GM21381 (cell line): ENCODE results near the gene CARMIL1.

ENCODE experiments used
- ATAC-seq: cut with Tn5 transposase; IDR thresholded peaks from one replicate; pipeline ENCODE4 v1.9.1; 2021; ENCODE audit warnings: mild to moderate bottlenecking, moderate library complexity; ENCODE audit not compliant: unreplicated experiment

The CARMIL1 gene

DNA sequence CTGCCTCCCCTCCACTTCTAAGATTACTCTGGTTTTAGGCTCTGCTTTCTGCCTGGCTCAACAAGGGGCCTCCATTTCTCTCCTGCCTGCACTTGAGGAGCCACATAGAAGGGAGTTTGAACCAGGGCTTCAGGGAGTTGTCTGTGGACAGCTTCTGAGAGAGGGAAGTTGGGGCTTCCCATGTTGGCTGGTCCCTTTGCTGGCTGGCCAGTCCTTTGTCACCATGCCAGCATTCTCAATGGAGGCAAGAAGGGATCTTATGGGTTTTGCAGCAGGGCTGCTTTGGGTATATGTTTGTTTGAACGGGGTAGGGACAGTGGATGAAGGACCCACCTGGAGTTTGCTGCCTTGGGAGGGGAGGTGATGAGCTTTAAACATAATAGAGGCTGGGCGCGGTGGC lies 124.9 kb downstream of the CARMIL1 start:
- no peak for ATAC-seq

DNA sequence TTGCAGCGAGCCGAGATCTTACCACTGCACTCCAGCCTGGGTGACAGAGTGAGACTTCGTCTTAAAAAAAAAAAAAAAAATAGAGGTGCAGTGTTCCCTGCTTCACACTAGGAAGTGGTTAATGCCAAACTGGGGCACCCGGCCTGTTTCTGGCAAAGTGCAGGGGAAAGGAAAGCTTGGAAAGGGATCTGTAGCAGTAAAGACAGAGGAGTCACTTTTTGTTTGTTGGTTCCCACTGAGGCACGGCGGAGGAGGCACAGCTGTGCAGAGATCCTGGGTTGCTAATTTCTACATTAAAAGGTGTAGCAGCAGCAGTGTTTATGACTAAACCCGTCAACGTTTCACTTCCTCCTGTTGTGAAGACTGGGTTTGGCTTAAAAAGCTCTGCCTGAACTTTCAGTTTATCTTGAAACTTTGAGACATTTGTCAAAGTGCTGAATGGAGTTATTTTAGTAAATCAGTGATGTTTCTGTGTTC lies 125.6 kb downstream of the CARMIL1 start:
- peak; percentile 92 for ATAC-seq

DNA sequence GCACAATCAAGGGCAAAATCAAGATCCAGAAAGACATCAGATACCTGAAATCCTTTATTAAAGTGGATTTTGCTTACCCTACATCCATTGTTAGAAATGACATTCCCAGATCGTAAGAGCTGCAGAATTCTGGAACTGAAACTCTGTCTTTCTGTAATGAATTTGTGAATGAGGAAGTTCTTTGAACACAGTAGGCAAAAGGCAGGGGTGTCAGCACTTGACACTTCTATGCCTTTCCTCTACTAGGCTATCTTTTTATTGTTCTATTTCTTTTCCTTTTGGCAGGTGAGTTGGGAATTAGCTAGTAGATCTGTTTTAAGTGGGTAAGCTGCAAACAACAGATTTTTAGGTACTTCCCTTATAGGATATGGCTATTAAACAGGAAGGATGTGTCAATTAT lies 126.3 kb downstream of the CARMIL1 start:
- peak; percentile 23 for ATAC-seq

DNA sequence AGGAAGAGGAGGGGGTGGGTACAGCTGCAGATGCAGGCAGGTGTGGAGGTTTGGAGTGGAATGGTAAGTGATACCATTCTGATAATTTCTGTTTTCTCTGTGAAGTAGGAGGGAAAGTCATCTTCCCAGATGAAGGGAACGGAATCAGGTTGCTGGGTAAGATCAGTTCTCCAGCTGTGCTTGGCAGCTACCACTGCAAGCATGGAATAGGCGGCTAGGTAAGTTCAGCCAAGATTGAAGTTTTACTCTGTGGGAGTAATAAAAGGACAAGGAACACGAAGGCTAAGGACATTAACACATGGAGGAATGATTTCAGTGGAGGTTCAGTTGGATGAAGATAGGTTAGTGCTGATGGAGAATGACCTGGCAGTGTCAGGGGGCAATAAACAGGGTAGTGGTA lies 128.3 kb downstream of the CARMIL1 start:
- ATAC-seq = no peak

DNA sequence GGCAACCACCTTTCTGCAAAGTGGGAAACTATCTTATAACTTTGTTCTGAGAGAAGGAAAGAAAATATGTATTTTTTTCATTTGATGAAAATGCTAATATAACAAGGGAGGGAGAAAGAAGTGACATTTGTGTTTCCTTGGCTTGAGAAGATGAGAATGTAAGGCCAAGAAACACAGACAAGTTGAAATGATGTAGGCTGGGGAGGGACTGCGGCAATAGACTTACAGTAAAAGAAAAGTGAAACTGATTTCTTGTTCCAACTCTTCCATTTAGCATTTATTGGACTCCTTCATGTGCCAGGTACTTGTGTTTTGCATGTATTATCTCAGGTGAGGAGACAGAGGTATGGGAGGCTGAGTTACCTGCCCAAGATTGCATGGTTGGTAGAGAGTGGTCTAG lies 130.9 kb downstream of the CARMIL1 start:
- ATAC-seq = no peak

DNA sequence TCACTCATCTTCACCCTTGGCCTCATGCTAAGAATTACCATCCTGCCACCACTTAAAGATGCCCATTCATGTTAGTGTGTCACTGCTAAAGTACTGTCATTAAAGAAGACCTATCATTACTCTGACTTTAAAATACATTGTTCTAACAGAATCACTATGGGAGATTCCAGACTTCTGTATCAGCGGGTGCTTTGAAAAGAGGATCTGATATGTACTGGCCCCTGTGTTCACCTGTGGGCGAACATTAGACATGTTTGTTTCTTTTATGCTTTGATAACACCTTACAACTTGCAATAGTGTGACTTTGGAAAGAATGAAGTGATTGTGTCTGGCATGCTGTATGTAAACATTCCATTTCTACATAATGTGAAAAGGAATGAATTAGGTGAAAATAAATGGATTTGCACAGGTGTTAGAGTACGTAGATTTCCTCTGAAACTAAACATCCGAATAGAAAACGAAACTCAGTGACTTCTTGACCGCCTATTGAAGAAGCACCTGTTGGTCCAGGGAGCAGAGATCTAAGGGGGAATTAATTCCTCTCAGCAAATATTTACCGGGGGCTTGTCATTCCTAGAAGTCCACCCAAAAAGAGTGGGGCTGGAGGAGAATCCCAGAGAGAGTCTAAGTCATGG lies 132.3 kb downstream of the CARMIL1 start:
- ATAC-seq = no peak

DNA sequence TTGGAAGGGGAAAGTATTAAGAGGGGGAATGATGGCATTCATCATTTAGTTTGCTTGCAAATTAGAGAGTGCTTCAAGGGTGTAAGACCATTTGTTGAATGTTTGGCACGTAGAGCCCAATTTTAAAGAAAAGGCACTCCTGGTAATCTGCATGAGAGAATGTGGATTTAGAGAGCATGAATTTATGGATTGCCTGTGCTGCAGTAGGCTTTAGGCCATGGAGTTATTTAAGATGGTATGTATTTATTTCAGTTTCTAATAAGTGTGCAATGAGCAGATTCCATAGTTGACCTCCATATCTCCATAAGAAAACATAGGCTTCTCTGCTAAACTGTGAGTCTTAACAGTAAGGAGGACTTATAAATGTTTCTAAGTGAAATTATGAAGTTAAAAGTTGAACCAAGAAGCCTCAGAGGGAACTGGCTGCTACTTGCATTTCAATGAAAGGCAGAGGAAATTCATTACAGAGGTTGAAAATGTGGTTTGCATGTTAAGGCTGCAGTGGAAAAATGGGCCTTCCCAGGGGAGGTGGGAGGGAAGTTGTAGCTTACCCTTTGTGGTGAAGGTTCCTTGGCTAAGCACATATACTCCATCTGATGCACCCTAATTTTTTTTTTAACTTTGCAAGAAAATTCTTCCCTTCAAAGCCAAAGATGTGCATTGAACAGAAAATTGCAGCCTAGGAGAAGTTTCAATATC lies 134.2 kb downstream of the CARMIL1 start:
- no peak for ATAC-seq

DNA sequence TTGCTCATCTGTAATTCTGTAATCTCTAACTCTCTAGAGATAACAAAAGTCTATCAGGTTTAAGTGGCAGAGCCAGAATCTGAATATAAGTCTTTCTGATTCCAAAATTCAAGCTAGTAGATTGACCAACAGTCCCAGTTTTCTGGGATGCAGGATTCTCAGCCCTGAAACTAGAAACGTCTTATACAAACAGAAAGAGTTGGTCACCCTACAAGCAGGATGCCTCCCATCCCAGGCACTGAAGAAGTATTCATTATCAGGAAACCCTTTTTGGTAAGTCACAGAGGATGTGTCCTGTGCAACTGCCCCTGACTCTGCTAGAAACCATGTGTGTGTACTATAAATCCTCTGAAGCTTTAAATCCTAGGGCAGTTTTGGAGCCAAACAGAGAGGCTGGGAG lies 135.0 kb downstream of the CARMIL1 start:
- ATAC-seq = no peak

DNA sequence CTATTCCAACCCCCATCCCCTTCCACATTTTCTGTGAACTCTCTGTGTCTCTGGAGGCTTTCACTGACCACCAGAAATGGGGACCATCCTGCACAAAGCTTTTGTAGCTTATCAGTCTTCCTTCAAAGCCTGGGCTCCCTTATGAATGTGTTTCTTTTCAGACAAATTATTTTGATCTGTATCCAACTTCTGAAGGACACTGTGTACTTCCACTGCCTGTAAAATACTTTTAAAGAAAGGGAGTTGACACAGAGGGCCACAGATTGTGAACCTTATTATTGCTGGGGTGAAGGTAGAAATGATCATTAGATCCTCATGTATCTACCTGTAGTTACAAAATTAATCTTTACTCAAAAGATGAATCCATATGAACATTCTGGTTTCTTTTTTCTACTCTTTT lies 135.6 kb downstream of the CARMIL1 start:
- no peak for ATAC-seq

DNA sequence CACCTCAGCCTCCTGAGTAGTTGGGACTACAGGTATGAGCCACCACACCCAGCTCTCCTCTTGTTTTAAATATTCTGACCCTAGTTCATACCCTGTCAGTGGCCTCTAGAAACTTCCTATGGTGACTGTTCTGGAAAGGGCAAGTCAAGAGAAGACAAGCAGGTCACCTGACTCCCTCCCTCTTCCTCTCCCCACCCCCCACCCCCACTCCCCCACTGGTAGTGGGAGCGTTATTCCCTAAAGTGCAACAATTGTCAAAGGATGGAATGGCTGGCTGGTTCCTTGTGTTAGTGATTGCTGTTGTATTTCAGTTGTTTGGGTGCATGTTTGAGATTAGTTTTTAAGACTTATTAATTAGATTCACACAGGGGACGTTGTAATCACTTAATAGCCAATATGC lies 136.1 kb downstream of the CARMIL1 start:
- ATAC-seq = no peak

DNA sequence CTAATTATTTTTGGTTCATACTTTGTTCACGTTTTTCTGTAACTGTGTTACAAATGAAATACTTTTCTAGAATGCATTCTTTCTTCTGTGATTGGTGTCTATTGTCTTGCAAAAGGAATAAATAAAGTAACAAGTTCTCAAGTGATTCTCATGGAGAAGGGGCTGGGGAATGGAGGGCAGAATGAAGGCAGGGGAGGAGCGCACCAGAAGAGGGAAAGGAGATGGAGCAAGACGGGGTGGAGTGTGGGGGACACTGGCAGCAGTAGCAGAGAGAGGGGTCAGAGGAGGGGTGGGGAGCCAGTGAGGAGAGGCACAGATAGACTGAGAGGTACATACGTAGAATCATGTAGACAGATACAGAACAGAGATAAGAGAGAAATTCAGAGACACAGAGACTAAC lies 136.5 kb downstream of the CARMIL1 start:
- ATAC-seq = no peak

DNA sequence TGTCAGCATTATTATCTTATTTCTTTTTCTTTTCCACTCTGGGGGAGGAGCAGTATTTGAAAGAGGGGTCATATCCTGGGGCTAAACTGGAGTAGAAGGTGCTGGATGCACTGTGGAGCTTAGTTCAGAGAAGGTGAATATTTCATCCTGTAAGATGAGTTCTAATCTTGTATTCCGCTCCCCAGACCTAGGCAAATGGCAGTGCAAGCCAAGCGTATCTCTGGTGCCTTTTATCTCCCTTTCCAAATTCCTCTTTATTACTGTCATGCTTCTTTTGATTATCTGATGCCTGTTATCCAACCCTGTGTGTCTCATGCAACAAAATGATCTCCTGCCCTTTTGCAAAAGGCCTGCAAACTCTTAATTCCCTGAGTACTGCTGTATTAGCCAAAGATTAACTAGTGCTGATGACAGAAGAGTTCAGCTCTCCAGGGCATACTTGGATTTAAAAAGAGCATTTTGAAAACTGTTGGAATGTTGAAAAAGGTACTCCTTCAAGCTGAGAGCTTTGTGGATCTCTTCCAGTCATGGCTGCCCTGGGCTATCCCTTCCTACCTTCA lies 138.0 kb downstream of the CARMIL1 start:
- no peak for ATAC-seq

DNA sequence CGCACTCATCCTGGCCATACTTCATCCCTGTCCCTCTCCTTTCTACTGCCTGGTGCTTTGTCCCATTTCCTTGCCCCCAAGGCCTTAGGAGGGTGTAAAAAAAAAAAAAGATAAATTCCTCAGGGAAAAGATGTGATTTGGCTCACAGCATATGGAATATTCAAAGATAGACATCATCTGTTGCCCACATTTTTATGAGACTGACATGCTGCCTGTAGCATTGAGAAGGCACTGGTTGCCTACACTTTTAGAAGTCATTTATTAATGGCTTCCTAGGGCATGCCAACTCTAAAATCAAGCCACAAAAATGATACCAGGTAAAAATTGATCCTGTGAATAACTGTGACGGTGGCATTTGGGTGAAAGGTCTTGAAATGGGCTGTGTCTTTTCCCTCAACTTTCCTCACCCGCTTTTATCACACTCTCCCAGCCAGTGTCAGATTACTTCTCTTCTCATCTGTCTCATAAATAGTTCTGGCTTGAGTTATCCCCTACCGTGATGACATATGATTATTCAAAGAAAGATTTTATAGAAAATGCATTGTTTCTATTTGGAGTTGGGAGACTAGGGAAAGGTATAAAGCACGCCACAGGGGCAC lies 139.4 kb downstream of the CARMIL1 start:
- no peak for ATAC-seq

DNA sequence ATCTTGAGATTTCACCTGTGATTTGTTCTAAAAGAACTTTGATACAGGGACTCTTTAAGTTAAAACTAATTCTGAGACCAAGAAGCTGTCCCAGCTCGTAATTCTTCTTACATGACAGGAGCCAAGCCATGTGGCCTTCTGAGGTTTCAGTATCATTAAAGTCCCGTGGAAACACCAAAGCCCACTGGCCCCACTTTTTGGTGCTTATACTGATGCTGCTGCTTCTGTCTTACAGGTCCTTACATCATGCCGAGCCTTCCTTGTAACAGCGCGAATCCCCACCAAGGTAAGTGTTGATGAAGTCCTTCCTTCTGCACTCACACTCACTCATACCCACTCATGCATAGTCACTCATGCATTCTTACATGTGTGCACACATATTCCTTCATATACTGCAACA lies 140.7 kb downstream of the CARMIL1 start:
- ATAC-seq = no peak

DNA sequence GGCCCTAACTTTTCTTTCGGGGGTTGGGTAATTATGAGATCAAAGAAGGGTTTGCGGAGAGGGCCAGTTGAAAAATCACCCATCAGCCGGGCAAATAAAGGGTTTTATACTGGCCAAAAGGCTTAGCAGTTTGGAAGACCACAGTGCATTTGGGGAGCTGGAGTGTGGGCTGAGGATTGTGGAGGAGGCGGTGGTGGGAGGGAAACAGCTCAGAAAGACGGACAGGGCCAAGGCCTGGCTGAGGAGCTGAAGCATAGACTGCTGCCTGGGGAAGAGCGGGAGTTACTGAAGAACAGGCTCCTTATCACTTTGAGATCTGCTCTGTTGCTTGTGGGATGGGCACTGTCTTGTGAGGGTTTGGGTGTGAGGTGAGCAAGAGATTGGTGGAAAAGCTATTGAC lies 144.2 kb downstream of the CARMIL1 start:
- no peak for ATAC-seq

DNA sequence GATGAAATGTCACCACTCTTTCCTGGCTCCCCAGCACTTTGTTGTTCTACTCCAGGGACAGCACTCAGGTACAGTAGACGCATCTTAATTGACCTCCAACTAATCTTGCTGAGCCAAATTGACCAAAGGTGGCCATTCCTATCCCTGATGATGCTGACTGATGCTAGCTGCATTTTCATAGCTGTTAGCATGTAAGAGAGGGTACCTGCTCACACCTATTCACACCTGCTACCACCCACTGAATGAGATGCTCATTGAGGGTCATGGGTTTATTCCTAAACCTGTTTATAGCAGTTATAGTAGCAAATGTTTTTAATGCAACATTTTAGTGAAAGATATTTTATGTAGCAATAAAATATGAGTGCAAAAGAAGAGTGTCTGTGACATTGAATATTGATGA lies 145.1 kb downstream of the CARMIL1 start:
- no peak for ATAC-seq

DNA sequence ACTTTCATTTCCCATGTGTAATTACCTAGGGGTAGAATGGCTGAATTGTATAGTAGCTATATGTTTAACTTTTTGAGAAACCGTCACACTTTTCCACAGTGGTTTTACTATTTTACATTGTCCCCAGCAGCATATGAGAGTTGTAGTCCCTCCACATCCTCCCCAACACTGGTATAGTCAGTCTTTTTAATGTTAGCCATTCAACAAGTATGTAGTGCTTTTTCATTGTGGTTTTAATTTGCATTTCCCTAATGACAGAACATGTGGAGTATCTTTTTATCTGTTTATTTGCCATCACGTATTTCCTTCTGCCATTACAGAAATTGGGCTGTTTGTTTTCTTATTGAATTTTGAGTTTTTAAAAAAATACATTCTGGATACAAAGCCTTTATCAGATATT lies 148.4 kb downstream of the CARMIL1 start:
- ATAC-seq = no peak

DNA sequence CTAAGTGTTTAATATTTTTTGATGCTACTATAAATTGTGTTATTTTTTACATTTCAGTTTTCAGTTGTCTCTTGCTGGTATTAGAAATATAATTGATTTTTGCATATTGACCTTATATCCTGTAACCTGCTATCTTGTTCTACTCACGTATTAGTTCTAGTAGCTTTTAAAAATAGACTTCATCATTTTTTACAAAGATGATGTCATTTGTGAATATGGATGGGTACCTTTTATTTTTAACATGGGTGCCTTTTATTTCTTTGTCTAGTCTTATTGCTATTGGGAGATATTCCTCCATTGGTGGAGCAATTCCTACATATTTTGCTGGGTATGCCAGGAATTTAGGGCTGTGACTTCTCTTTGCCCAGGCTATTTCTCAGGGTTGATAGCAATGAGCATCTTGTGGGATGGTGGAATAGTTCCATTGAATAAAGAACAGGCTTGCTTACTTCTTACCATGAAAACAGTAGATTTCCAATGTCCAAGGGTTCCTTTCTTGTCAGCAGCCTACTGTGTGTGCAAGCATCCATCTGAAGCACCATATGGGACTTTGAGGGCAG lies 149.7 kb downstream of the CARMIL1 start:
- ATAC-seq = no peak

DNA sequence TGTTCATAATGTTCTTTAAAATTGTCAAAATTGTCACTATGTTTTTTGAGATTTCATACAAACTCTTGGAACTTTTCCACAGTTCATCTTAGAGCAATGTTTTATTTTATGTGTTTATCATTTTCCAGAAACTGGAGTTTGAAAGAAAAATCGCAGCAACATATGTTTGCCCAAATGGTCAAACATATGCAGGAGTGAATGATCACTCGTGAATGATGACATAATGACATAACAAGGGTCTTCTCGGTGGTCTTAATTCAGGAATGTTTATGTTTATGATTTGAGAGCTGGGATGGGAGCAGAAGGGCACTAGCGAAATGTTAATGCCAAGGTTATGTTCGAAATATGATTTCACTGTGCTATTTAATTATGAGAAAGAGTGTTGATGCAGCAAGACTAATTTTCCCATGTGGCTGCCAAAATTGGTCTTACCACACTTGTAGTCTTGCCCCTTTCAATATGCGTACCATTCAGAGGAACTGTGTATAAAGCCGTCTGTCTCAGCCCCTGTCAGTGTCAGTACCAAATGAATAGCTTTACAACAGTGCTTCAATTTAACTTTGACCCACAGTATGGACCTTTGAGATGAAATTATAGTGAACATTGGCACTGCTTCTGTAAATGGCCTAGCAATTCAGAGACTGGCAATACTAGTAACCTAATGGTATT lies 152.3 kb downstream of the CARMIL1 start:
- no peak for ATAC-seq

DNA sequence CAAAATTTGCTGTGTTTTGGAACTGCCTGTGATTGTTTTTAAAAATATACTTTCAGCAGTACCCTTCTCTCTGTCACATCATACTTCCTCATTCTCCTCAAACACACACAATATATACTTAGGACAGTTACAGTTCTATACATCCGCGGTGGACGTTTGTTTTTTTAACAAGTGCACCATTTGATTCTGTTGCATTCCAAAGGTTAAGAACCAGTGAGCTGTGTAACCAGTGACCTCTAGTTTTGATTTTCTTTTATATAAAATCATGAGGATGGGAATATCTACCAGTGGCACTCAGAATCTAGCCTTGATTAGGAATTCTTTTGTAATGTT lies 152.8 kb downstream of the CARMIL1 start:
- no peak for ATAC-seq

DNA sequence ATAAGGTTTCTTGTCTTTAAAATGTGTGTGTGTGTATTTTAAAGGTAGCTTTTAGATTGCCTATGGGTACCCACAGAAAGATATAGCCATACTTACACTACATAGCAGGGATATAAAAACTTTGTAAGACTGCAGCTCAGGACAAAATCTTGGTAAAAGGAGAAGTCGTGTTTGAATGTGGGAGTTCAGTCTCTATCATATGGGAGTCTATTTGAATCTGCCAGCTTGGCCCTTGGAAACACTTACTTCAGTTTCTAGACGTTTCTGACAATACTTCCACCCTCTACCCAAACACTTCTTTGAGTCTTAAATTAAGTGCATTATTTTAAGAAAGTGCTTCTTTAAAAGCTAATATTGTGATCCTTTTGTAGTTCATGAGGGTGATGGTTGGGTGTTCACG lies 155.7 kb downstream of the CARMIL1 start:
- ATAC-seq = no peak
